ENCODE measurements around the gene NR2C2AP. TPM values are rescaled to one million over a fixed set of nuclear protein-coding genes. Genes with fewer than 3 reads are reported as not detected.

NR2C2AP gene
- total RNA-seq, 2 donors from 2014 or later: 4.3 to 8.1 TPM

GRCh38 chr19:19155495-19156219, 47.6 kb downstream of the NR2C2AP start:
- Histone ChIP-seq H3K4me3 (no peak overlapping the region), H3K4me1 (no peaks in the 10 kb centered on the region), H3K27ac (no peak overlapping the region), H3K9me3 (peaks cover 0 to 5% of the 10 kb centered on the region in 2 donors), H3K36me3 (no peaks in the 10 kb centered on the region), H3K27me3 (no peaks in the 10 kb centered on the region)
- no peak for DNase-seq (ENCODE audit: low spot score)
- TF ChIP-seq, protein P1, sequence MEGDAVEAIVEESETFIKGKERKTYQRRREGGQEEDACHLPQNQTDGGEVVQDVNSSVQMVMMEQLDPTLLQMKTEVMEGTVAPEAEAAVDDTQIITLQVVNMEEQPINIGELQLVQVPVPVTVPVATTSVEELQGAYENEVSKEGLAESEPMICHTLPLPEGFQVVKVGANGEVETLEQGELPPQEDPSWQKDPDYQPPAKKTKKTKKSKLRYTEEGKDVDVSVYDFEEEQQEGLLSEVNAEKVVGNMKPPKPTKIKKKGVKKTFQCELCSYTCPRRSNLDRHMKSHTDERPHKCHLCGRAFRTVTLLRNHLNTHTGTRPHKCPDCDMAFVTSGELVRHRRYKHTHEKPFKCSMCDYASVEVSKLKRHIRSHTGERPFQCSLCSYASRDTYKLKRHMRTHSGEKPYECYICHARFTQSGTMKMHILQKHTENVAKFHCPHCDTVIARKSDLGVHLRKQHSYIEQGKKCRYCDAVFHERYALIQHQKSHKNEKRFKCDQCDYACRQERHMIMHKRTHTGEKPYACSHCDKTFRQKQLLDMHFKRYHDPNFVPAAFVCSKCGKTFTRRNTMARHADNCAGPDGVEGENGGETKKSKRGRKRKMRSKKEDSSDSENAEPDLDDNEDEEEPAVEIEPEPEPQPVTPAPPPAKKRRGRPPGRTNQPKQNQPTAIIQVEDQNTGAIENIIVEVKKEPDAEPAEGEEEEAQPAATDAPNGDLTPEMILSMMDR (IDR thresholded peaks at IDR 0.05): no peak

DNA sequence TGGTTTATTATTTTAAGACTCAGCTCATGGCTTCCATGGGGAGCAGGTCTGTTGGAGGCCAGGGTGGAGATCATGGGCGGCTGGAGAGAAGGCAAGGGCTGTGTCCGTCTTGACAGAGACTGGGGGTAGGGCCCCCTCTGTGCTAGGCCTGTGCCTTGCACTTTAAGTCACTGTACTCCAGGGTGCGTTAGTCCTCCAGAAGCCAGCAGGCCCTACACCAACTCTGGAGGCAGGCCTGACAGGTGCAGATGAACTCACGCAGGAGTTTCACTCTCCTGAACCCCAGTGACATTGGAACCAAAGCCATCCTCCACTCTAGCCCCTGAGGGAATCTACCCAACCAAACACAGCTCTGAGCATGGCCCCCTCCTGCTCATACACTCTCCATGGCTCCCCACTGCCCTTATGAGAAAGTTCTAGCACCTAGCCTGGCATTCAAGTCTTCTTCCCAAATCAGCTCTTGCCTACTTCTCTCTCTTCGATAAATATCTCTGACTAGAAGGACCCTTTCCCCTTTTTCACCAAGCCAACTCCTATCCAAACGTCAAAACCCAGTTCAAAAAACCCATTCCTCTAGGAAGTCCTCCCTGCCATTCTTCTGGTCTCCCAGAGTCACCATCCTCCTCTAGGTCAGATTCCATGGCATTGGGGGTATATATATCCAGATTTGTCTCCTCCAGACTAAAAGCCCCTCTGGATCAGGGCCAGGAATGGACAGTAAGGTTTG, 48.3 kb downstream of the NR2C2AP start:
- DNase-seq (ENCODE audit: low spot score): no peak
- Histone ChIP-seq H3K9me3 (peaks cover 0 to 5% of the 10 kb centered on the region in 2 donors), H3K36me3 (no peaks in the 10 kb centered on the region), H3K4me1 (no peaks in the 10 kb centered on the region), H3K27ac (no peak overlapping the region), H3K4me3 (no peak overlapping the region), H3K27me3 (no peaks in the 10 kb centered on the region)
- TF ChIP-seq, protein P1 (IDR thresholded peaks at IDR 0.05): no peak

DNA sequence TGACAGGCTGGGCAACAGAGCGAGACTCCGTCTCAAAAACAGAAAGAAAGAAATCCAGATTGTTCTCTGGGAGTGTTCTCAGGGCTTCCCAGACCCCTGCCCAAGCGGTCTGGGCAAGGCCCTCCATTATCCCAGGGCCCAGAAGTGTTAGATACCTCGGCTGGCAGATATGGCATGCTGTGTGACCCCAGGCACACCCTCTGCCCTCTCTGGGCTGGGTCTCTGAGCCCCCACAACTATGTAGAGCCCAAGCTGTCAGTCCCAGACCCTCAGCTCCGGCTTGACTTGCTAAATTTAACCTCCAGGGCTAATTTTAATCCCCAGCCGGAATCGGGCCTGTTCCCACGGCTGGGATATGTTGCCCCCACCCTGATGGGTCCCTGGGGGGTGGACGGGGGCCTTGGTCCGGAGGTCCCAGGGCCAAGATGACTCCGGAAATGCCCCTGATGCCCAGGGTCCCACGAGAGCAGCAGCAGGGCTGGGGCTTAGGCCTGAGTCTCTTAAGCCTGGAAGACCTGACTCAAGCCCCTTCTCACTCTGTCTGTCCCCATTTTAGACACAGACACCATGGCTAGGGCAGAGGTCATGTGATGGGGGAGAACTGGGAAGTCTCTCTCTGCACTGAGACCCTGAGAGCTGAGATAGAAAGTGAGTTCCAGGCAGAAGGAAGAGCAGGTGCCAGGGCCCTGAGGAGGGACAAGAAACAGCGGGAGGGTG, 50.4 kb downstream of the NR2C2AP start:
- Histone ChIP-seq H3K9me3 (peaks cover 0 to 5% of the 10 kb centered on the region in 2 donors), H3K27ac (peak overlapping the region in 1 of 2 donors; percentile 16), H3K36me3 (no peaks in the 10 kb centered on the region), H3K4me3 (no peak overlapping the region), H3K27me3 (no peaks in the 10 kb centered on the region), H3K4me1 (no peaks in the 10 kb centered on the region)
- no peak for DNase-seq (ENCODE audit: low spot score)
- TF ChIP-seq, protein P1 (IDR thresholded peaks at IDR 0.05): no peak

GRCh38 chr19:19151418-19151817, 51.8 kb downstream of the NR2C2AP start:
- no peak for DNase-seq (ENCODE audit: low spot score)
- H3K9me3 ChIP-seq: peaks cover 0 to 5% of the 10 kb centered on the region in 2 donors
- H3K4me3 ChIP-seq: no peak overlapping the region
- no peaks in the 10 kb centered on the region for H3K4me1 ChIP-seq
- no peak overlapping the region for H3K27ac ChIP-seq
- TF ChIP-seq, protein P1 (IDR thresholded peaks at IDR 0.05): no peak
- no peaks in the 10 kb centered on the region for H3K36me3 ChIP-seq
- no peaks in the 10 kb centered on the region for H3K27me3 ChIP-seq

Other genes starting within 250 kb of the NR2C2AP start
- 10 to 100 TPM; 25.4 to 36.1 TPM for gene SUGP2, start 169.9 kb downstream of the NR2C2AP start, total RNA-seq
- gene ARMC6, start 169.8 kb downstream of the NR2C2AP start, total RNA-seq: 10 to 100 TPM; 13.7 to 14.4 TPM
- 10 to 100 TPM; 10.3 to 14.4 TPM for gene SLC25A42, start 139.4 kb downstream of the NR2C2AP start, total RNA-seq
- gene TMEM161A, start 64.9 kb downstream of the NR2C2AP start, total RNA-seq: 10 to 100 TPM; 16.8 to 22.2 TPM
- not detected for gene MEF2B, start 33.2 kb downstream of the NR2C2AP start, total RNA-seq
- gene BORCS8, start 11.3 kb downstream of the NR2C2AP start, total RNA-seq: 10 to 100 TPM; 16.5 to 20.0 TPM
- 10 to 100 TPM; 20.1 to 36.6 TPM for gene RFXANK, start 11.2 kb downstream of the NR2C2AP start, total RNA-seq
- gene NCAN, start 8.5 kb upstream of the NR2C2AP start, total RNA-seq: not detected
- gene TM6SF2, start 69.9 kb upstream of the NR2C2AP start, total RNA-seq: under 1 TPM; 0.63 to 0.75 TPM
- gene SUGP1, start 117.1 kb upstream of the NR2C2AP start, total RNA-seq: 10 to 100 TPM; 33.7 to 36.6 TPM
- gene MAU2, start 117.4 kb upstream of the NR2C2AP start, total RNA-seq: 10 to 100 TPM; 22.1 to 31.3 TPM
- gene GATAD2A, start 202.3 kb upstream of the NR2C2AP start, total RNA-seq: 10 to 100 TPM; 27.7 to 32.9 TPM

All from right atrium auricular region (tissue), 2 donors.